B cell (primary cell): Measurements from ENCODE around the gene TRAF3. TPM values are rescaled to one million over a fixed set of nuclear protein-coding genes. Genes with fewer than 3 reads are reported as not detected.

ENCODE experiments used
- ATAC-seq: fragments of 200-7000 bp; cut with Tn5 transposase; one replicate; pipeline ENCODE4 v1.10.0; 2021; ENCODE audit warnings: low read depth, mild to moderate bottlenecking, moderate number of reproducible peaks, moderate library complexity
- CTCF ChIA-PET: fragments of 350-600 bp; sonication (Branson Sonifier 250); formaldehyde crosslinking; loops from one replicate; lab custom pipeline; 2021; ENCODE audit warnings: antibody characterized with exemption, inconsistent platforms; lab: Charles Lee
- POLR2A ChIA-PET: fragments of 350-600 bp; sonication (Branson Sonifier 250); formaldehyde crosslinking; loops from one replicate; lab custom pipeline; 2021; ENCODE audit warnings: antibody characterized with exemption; lab: Charles Lee
- DNase-seq: peaks from one replicate; pipeline ENCODE4 v3.0.0; 2013
- H2AFZ ChIP-seq: 2 replicates; pipeline ENCODE4 v1.6.1; 2012; ENCODE audit warnings: mild to moderate bottlenecking, low read depth, low read length; ENCODE audit not compliant: insufficient read depth, poor library complexity, severe bottlenecking
- H3K27ac ChIP-seq, 2 donors: 1 replicate in 1 of 2; 2 replicates in 1 of 2; pipeline ENCODE4 v1.5.1; 2012 to 2013; ENCODE audit warnings: low read length in 2 of 2, mild to moderate bottlenecking in 2 of 2, moderate library complexity in 1 of 2
- H3K27me3 ChIP-seq, 4 experiments: fragments of 200-600 bp in 1 of 4; sonication (generic) in 1 of 4; replicated peaks in 1 of 4; 1 replicate in 2 of 4; 2 replicates in 2 of 4; pipeline versions ENCODE4 v1.6.1 to v1.7.0; 2013 to 2016; ENCODE audit warnings: low read length in 3 of 4, mild to moderate bottlenecking in 2 of 4, mixed read lengths in 1 of 4, moderate library complexity in 1 of 4; ENCODE audit not compliant: insufficient read depth in 4 of 4, control insufficient read depth in 3 of 4; ENCODE audit errors: control extremely low read depth in 1 of 4
- H3K36me3 ChIP-seq, 2 experiments: replicated peaks in 1 of 2; 1 replicate in 1 of 2; 2 replicates in 1 of 2; pipeline versions ENCODE4 v1.6.1 to v1.7.1; 2013; ENCODE audit warnings: low read length in 1 of 2; ENCODE audit not compliant: insufficient read depth in 2 of 2, control insufficient read depth in 1 of 2; ENCODE audit errors: control extremely low read depth in 1 of 2, extremely low read depth in 1 of 2
- H3K4me1 ChIP-seq, 2 donors: fragments of 200-600 bp in 1 of 2; sonication (generic) in 1 of 2; 1 replicate in 1 of 2; 2 replicates in 1 of 2; pipeline versions ENCODE4 v1.5.1 to v1.6.1; 2013 to 2017; ENCODE audit warnings: low read length in 2 of 2; ENCODE audit not compliant: control insufficient read depth in 2 of 2, insufficient read depth in 2 of 2
- H3K4me2 ChIP-seq: replicated peaks from 2 replicates; pipeline ENCODE3; 2012; ENCODE audit warnings: mild to moderate bottlenecking, low read depth, low read length; ENCODE audit not compliant: poor library complexity, severe bottlenecking
- H3K4me3 ChIP-seq, 5 experiments: fragments of 200-600 bp in 1 of 5; sonication (generic) in 1 of 5; 1 replicate in 3 of 5; 2 replicates in 2 of 5; pipeline versions ENCODE4 v1.5.1 to v1.7.0; 2011 to 2016; ENCODE audit warnings: low read length in 4 of 5, mild to moderate bottlenecking in 4 of 5, low read depth in 2 of 5, control low read depth in 1 of 5, moderate library complexity in 1 of 5; ENCODE audit not compliant: insufficient read depth in 1 of 5; ENCODE audit errors: control extremely low read depth in 1 of 5, extremely low read depth in 1 of 5
- H3K79me2 ChIP-seq: fragments of 200-600 bp; sonication (generic); one replicate; pipeline ENCODE4 v1.6.0; 2016; ENCODE audit warnings: low read length; ENCODE audit not compliant: control insufficient read depth, insufficient read depth
- H3K9ac ChIP-seq: fragments of 200-600 bp; sonication (generic); 2 replicates; pipeline ENCODE4 v1.6.1; 2017; ENCODE audit warnings: mild to moderate bottlenecking, low read length, moderate library complexity
- H3K9me3 ChIP-seq, 3 donors: one replicate each; pipeline versions ENCODE4 v1.6.1 to v1.7.1; 2013; ENCODE audit warnings: low read length in 2 of 3; ENCODE audit not compliant: control insufficient read depth in 2 of 3, insufficient read depth in 1 of 3; ENCODE audit errors: control extremely low read depth in 1 of 3
- H4K20me1 ChIP-seq: 2 replicates; pipeline ENCODE4 v1.6.0; 2012; ENCODE audit warnings: mild to moderate bottlenecking, low read length; ENCODE audit not compliant: insufficient read depth, control insufficient read depth, poor library complexity, severe bottlenecking
- H3K27ac Mint-ChIP-seq: one replicate; pipeline ENCODE4 v1.8.0; 2021; ENCODE audit warnings: mixed read lengths
- H3K27me3 Mint-ChIP-seq: one replicate; pipeline ENCODE4 v1.8.0; 2021; ENCODE audit warnings: mixed read lengths
- H3K4me1 Mint-ChIP-seq: one replicate; pipeline ENCODE4 v1.8.0; 2021; ENCODE audit warnings: mixed read lengths
- H3K4me3 Mint-ChIP-seq: one replicate; pipeline ENCODE4 v1.8.0; 2021; ENCODE audit warnings: mixed read lengths
- H3K9me3 Mint-ChIP-seq: one replicate; pipeline ENCODE4 v1.8.0; 2022; ENCODE audit warnings: mixed read lengths; ENCODE audit not compliant: insufficient read depth
- EZH2 ChIP-seq: IDR thresholded peaks from 2 replicates; pipeline ENCODE4 v1.6.1; 2012; ENCODE audit warnings: borderline replicate concordance, low read depth, mild to moderate bottlenecking, moderate library complexity, low read length; ENCODE audit not compliant: insufficient read depth, poor library complexity, severe bottlenecking
- WGBS: methylation state at CpG from one replicate; pipeline ENCODE4 v1.1.5; 2013; ENCODE audit warnings: missing lambda C conversion rate; ENCODE audit not compliant: insufficient coverage; 5-methylcytosine and 5-hydroxymethylcytosine counted together
- intact Hi-C: fragments of 100-400 bp; cut with micrococcal nuclease; formaldehyde crosslinking; loops from one replicate; pipeline ENCODE4 v1.10.0; 2022
- polyA plus RNA-seq: library from polyadenylated mRNA; depleted of rRNA; stranded (reverse); fragments of >200 nt; gene quantifications from 2 replicates; pipeline ENCODE4 v1.2.3, GENCODE V29; 2012
- total RNA-seq, 2 donors: library from RNA; stranded (reverse); fragments of 120-200 nt in 1 of 2; gene quantifications; 1 replicate in 1 of 2; 2 replicates in 1 of 2; pipeline versions ENCODE4 v1.2.3 to v1.2.4, GENCODE V29; 2013 to 2022
- TF ChIP-seq, protein P1 (sequence below): fragments of 200-600 bp; IDR thresholded peaks from one replicate; pipeline ENCODE4 v1.8.0; 2022; ENCODE audit warnings: antibody characterized with exemption, mild to moderate bottlenecking

Gene TRAF3
- total and polyA plus RNA-seq, 2 donors (not counting 1 experiment from before 2014, with no cell fraction given), result 42.8 to 89.8 TPM

- peak overlapping the region; percentile 9 for H3K4me2 ChIP-seq
- no peaks in the 10 kb centered on the region for H3K9me3 Mint-ChIP-seq
- peaks cover 97% of the 10 kb centered on the region for H4K20me1 ChIP-seq
- H3K27me3 ChIP-seq, result no peaks in the 10 kb centered on the region
- peaks cover 76% of the 10 kb centered on the region for H3K4me1 Mint-ChIP-seq
- ChIA-PET POLR2A (interaction anchor here (0.5 to 0.6 kb wide), 2 partner anchors 29 to 62 kb away, joined by 4 read pairs; no protein-coding TSS in a partner anchor), CTCF (no interaction called here)
- WGBS, result 84% methylated on average over 17 of the region's 22 CpGs
- peak overlapping the region; percentile 23 for H3K4me3 Mint-ChIP-seq
- no peak overlapping the region for H3K27ac ChIP-seq
- no peak overlapping the region for H3K4me3 ChIP-seq
- DNase-seq (no peak), ATAC-seq (no peak)
- intact Hi-C loops, result no loop called here
- no peak overlapping the region for H3K9ac ChIP-seq
- H3K36me3 ChIP-seq, result peaks cover 0 to 22% of the 10 kb centered on the region in 2 experiments
- peak overlapping the region; percentile 59 for H3K27ac Mint-ChIP-seq
- no peak overlapping the region for H2AFZ ChIP-seq
- H3K4me1 ChIP-seq, result peaks cover 32 to 34% of the 10 kb centered on the region in 2 donors
- H3K79me2 ChIP-seq, result peaks cover 100% of the 10 kb centered on the region
- TF ChIP-seq, protein P1, sequence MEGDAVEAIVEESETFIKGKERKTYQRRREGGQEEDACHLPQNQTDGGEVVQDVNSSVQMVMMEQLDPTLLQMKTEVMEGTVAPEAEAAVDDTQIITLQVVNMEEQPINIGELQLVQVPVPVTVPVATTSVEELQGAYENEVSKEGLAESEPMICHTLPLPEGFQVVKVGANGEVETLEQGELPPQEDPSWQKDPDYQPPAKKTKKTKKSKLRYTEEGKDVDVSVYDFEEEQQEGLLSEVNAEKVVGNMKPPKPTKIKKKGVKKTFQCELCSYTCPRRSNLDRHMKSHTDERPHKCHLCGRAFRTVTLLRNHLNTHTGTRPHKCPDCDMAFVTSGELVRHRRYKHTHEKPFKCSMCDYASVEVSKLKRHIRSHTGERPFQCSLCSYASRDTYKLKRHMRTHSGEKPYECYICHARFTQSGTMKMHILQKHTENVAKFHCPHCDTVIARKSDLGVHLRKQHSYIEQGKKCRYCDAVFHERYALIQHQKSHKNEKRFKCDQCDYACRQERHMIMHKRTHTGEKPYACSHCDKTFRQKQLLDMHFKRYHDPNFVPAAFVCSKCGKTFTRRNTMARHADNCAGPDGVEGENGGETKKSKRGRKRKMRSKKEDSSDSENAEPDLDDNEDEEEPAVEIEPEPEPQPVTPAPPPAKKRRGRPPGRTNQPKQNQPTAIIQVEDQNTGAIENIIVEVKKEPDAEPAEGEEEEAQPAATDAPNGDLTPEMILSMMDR, result no peak
- TF ChIP-seq EZH2, result no peak
- H3K27me3 Mint-ChIP-seq, result no peaks in the 10 kb centered on the region
- no peaks in the 10 kb centered on the region for H3K9me3 ChIP-seq
Measured at GRCh38 chr14:102825307-102826095, 48.3 kb downstream of the TRAF3 start.

- ChIA-PET CTCF (no interaction called here), POLR2A (interaction anchor here (0.6 kb wide), 1 partner anchor 61 kb away, joined by 4 read pairs; no protein-coding TSS in a partner anchor)
Measured at GRCh38 chr14:102826161-102826560, 48.9 kb downstream of the TRAF3 start.

More at GRCh38 chr14:102826161-102826560, 48.9 kb downstream of the TRAF3 start:
- peaks cover 28 to 29% of the 10 kb centered on the region in 2 donors for H3K4me1 ChIP-seq
- no peaks in the 10 kb centered on the region for H3K9me3 ChIP-seq
- intact Hi-C loops, result no loop called here
- no peak overlapping the region for H2AFZ ChIP-seq
- Mint-ChIP-seq H3K27ac (no peak overlapping the region), H3K4me1 (peaks cover 73% of the 10 kb centered on the region), H3K4me3 (no peak overlapping the region), H3K27me3 (no peaks in the 10 kb centered on the region), H3K9me3 (no peaks in the 10 kb centered on the region)
- no peak for ATAC-seq
- no peaks in the 10 kb centered on the region for H3K27me3 ChIP-seq
- peaks cover 98% of the 10 kb centered on the region for H4K20me1 ChIP-seq
- peaks cover 100% of the 10 kb centered on the region for H3K79me2 ChIP-seq
- H3K4me3 ChIP-seq, result no peak overlapping the region
- peaks cover 1 to 29% of the 10 kb centered on the region in 2 experiments for H3K36me3 ChIP-seq
- H3K27ac ChIP-seq, result no peak overlapping the region
- TF ChIP-seq, protein P1, result no peak
- no peak for TF ChIP-seq EZH2
- no peak overlapping the region for H3K4me2 ChIP-seq
- DNase-seq, result no peak
- 96% methylated on average over 11 of the region's 11 CpGs for WGBS
- no peak overlapping the region for H3K9ac ChIP-seq
